GM23338 (cell line): ENCODE results near the gene OCEL1. TPM values are rescaled to one million over a fixed set of nuclear protein-coding genes. Genes with fewer than 3 reads are reported as not detected.

Source experiments
- ATAC-seq: fragments of 200-7000 bp; cut with Tn5 transposase; 3 replicates; pipeline ENCODE4 v1.9.1; 2020
- DNase-seq: peaks from one replicate; pipeline ENCODE4 v3.0.0-alpha.2; 2015; ENCODE audit warnings: low spot score
- H2AFZ ChIP-seq: fragments of 200-600 bp; sonication (generic); 2 replicates; pipeline ENCODE4 v1.8.0; 2016; ENCODE audit warnings: antibody characterized with exemption, mild to moderate bottlenecking, moderate library complexity
- H3F3A ChIP-seq: fragments of 200-600 bp; sonication (generic); replicated peaks from 2 replicates; pipeline ENCODE4 v1.8.0; 2017; ENCODE audit warnings: antibody characterized with exemption, mixed run types, low read depth
- H3K27ac ChIP-seq: fragments of 200-600 bp; sonication (generic); 2 replicates; pipeline ENCODE4 v1.6.1; 2016; ENCODE audit warnings: low read depth
- H3K27me3 ChIP-seq: fragments of 200-600 bp; sonication (generic); 2 replicates; pipeline ENCODE4 v1.8.0; 2016; ENCODE audit warnings: mild to moderate bottlenecking, mixed run types, moderate library complexity; ENCODE audit not compliant: insufficient read depth
- H3K36me3 ChIP-seq: fragments of 200-600 bp; sonication (generic); 2 replicates; pipeline ENCODE4 v1.8.0; 2016; ENCODE audit warnings: mild to moderate bottlenecking; ENCODE audit not compliant: insufficient read depth
- H3K4me1 ChIP-seq: fragments of 200-600 bp; sonication (generic); 2 replicates; pipeline ENCODE4 v1.8.0; 2016; ENCODE audit warnings: mild to moderate bottlenecking, moderate library complexity; ENCODE audit not compliant: insufficient read depth
- H3K4me2 ChIP-seq: fragments of 200-600 bp; sonication (generic); 2 replicates; pipeline ENCODE4 v1.7.1; 2017; ENCODE audit warnings: mixed run types
- H3K4me3 ChIP-seq: fragments of 200-600 bp; sonication (generic); 2 replicates; pipeline ENCODE4 v1.6.1; 2016; ENCODE audit warnings: mixed run types
- H3K79me2 ChIP-seq: fragments of 200-600 bp; sonication (generic); replicated peaks from 2 replicates; pipeline ENCODE4 v1.8.0; 2017; ENCODE audit warnings: mild to moderate bottlenecking; ENCODE audit not compliant: insufficient read depth
- H3K9me2 ChIP-seq: fragments of 200-600 bp; sonication (generic); 2 replicates; pipeline ENCODE4 v1.8.0; 2017; ENCODE audit not compliant: insufficient read depth
- H4K20me1 ChIP-seq: fragments of 200-600 bp; sonication (generic); replicated peaks from 2 replicates; pipeline ENCODE4 v1.8.0; 2017; ENCODE audit warnings: mild to moderate bottlenecking; ENCODE audit not compliant: insufficient read depth
- H3K27ac Mint-ChIP-seq: 2 replicates; pipeline ENCODE4 v1.8.0; 2020; ENCODE audit warnings: inconsistent platforms, mild to moderate bottlenecking, moderate library complexity, mixed read lengths
- H3K27me3 Mint-ChIP-seq: 3 replicates; pipeline ENCODE4 v1.8.0; 2022; ENCODE audit warnings: low read depth, mild to moderate bottlenecking, moderate library complexity, mixed read lengths, inconsistent platforms; ENCODE audit not compliant: insufficient read depth, poor library complexity
- H3K36me3 Mint-ChIP-seq: 3 replicates; pipeline ENCODE4 v1.8.0; 2021; ENCODE audit warnings: low read depth, mild to moderate bottlenecking, inconsistent platforms, moderate library complexity, mixed read lengths
- H3K4me1 Mint-ChIP-seq: 3 replicates; pipeline ENCODE4 v1.8.0; 2020; ENCODE audit warnings: mild to moderate bottlenecking, inconsistent platforms, mixed read lengths
- H3K4me3 Mint-ChIP-seq: 3 replicates; pipeline ENCODE4 v1.8.0; 2021; ENCODE audit warnings: moderate library complexity, mild to moderate bottlenecking, inconsistent platforms, mixed read lengths
- H3K9me3 Mint-ChIP-seq: 3 replicates; pipeline ENCODE4 v1.8.0; 2020; ENCODE audit warnings: moderate library complexity, mild to moderate bottlenecking, inconsistent platforms, mixed read lengths
- CREB1 ChIP-seq: fragments of 250-450 bp; sonication (Bioruptor Pico); IDR thresholded peaks from 2 replicates; pipeline ENCODE4 v1.5.0; 2020; ENCODE audit warnings: low read depth, mild to moderate bottlenecking, moderate library complexity
- CTCF ChIP-seq, 2 experiments: fragments of 200-600 bp in 1 of 2; sonication (generic) in 1 of 2; conservative IDR thresholded peaks; 2 replicates each; pipeline versions ENCODE4 v1.5.1 to v1.6.1; 2016 to 2017; ENCODE audit warnings: antibody characterized with exemption in 2 of 2, low read depth in 2 of 2, mild to moderate bottlenecking in 2 of 2, moderate library complexity in 1 of 2
- ETS1 ChIP-seq: IDR thresholded peaks from 2 replicates; pipeline ENCODE4 v1.6.1; 2016; ENCODE audit warnings: antibody characterized with exemption
- EZH2 ChIP-seq: fragments of 200-600 bp; sonication (generic); IDR thresholded peaks from one replicate; pipeline ENCODE4 v1.8.0; 2017; ENCODE audit warnings: antibody characterized with exemption, mild to moderate bottlenecking, low read depth; ENCODE audit not compliant: unreplicated experiment
- EZH2phosphoT487 ChIP-seq: fragments of 200-600 bp; sonication (generic); IDR thresholded peaks from one replicate; pipeline ENCODE4 v1.8.1; 2018; ENCODE audit warnings: antibody characterized with exemption; ENCODE audit not compliant: unreplicated experiment
- JUNB ChIP-seq: IDR thresholded peaks from one replicate; pipeline ENCODE4 v1.6.1; 2016; ENCODE audit warnings: antibody characterized with exemption; ENCODE audit not compliant: unreplicated experiment
- NANOG ChIP-seq: IDR thresholded peaks from 2 replicates; pipeline ENCODE4 v1.6.1; 2016; ENCODE audit warnings: antibody characterized with exemption, borderline replicate concordance
- POLR2AphosphoS5 ChIP-seq: IDR thresholded peaks from 2 replicates; pipeline ENCODE4 v1.6.1; 2016; ENCODE audit warnings: antibody characterized with exemption, low read depth
- REST ChIP-seq: IDR thresholded peaks from one replicate; pipeline ENCODE4 v1.6.1; 2018; ENCODE audit warnings: antibody characterized with exemption; ENCODE audit not compliant: unreplicated experiment
- STAT1 ChIP-seq: IDR thresholded peaks from one replicate; pipeline ENCODE4 v1.6.1; 2016; ENCODE audit warnings: antibody characterized with exemption; ENCODE audit not compliant: unreplicated experiment
- ZNF114 ChIP-seq: fragments of 250-450 bp; sonication (Bioruptor Pico); IDR thresholded peaks from 2 replicates; pipeline ENCODE4 v1.5.0; 2020; ENCODE audit warnings: mild to moderate bottlenecking, moderate library complexity
- ZNF331 ChIP-seq: fragments of 250-450 bp; sonication (Bioruptor Pico); IDR thresholded peaks from 2 replicates; pipeline ENCODE4 v1.5.0; 2020; ENCODE audit warnings: low read depth, mild to moderate bottlenecking, moderate library complexity
- ZNF462 ChIP-seq: fragments of 250-450 bp; sonication (Bioruptor Pico); IDR thresholded peaks from 2 replicates; pipeline ENCODE4 v1.5.0; 2020; ENCODE audit warnings: mild to moderate bottlenecking, moderate library complexity
- polyA plus RNA-seq: library from polyadenylated mRNA; unstranded; fragments of >200 nt; fragmentation: Nextera tagmentation; extraction: Ambion mirVana; gene quantifications from 2 replicates; pipeline ENCODE4 v1.2.1, GENCODE V29; 2016
- total RNA-seq: library from RNA; depleted of rRNA; stranded (reverse); fragments of >200 nt; shearing (Covaris generic); gene quantifications from 2 replicates; pipeline ENCODE4 v1.2.3, GENCODE V29; 2014

OCEL1 gene
- total and polyA plus RNA-seq, 2 experiments from 2014 or later, result 12.7 to 47.4 TPM

GRCh38 chr19:17197666-17198065 is 28.4 kb upstream of the OCEL1 start:
- 0 out of 2 replicates have a peak, but pooled peaks cover 3% of the 10 kb centered on the region for H3K36me3 ChIP-seq
- peaks cover 65% of the 10 kb centered on the region for H3K36me3 Mint-ChIP-seq
- no peaks in the 10 kb centered on the region for H3K79me2 ChIP-seq
- H3K27me3 Mint-ChIP-seq, result peaks cover 2% of the 10 kb centered on the region
- DNase-seq (no peak), ATAC-seq (no peak)
- H2AFZ ChIP-seq, result no peak overlapping the region
- no peaks in the 10 kb centered on the region for H3K4me1 ChIP-seq
- no peak overlapping the region for H3K27ac Mint-ChIP-seq
- H4K20me1 ChIP-seq, result 0 out of 2 replicates have a peak, but pooled peaks cover 3% of the 10 kb centered on the region
- H3K4me1 Mint-ChIP-seq, result no peaks in the 10 kb centered on the region
- H3K4me3 Mint-ChIP-seq, result no peak overlapping the region; the same call in 2 of the 3 replicates
- H3K9me3 Mint-ChIP-seq, result no peaks in the 10 kb centered on the region; the same call in 2 of the 3 replicates
- TF ChIP-seq EZH2, result no peak
- TF ChIP-seq EZH2phosphoT487, result no peak
- no peak for TF ChIP-seq ZNF331 (CRISPR knock-in tag)
- TF ChIP-seq ZNF462 (CRISPR knock-in tag), result no peak
- TF ChIP-seq CTCF (conservative IDR thresholded peaks at IDR 0.05; ENCODE audit: low read depth in 2 of 2), result no peak
- no peak for TF ChIP-seq POLR2AphosphoS5
- no peak for TF ChIP-seq ZNF114 (CRISPR knock-in tag)
- no peak for TF ChIP-seq JUNB
- no peak for TF ChIP-seq ETS1
- TF ChIP-seq NANOG, result no peak
- TF ChIP-seq REST, result no peak
- TF ChIP-seq CREB1 (CRISPR knock-in tag), result no peak
- TF ChIP-seq STAT1, result no peak
- no peak overlapping the region for H3K4me2 ChIP-seq
- no peaks in the 10 kb centered on the region for H3F3A ChIP-seq
- H3K27ac ChIP-seq, result no peak overlapping the region
- no peaks in the 10 kb centered on the region for H3K27me3 ChIP-seq
- H3K4me3 ChIP-seq, result no peak overlapping the region
- no peaks in the 10 kb centered on the region for H3K9me2 ChIP-seq
